HG03575 (cell line): ENCODE results near the gene LSM7.

Source experiments
- ATAC-seq: cut with Tn5 transposase; IDR thresholded peaks from one replicate; pipeline ENCODE4 v1.9.1; 2021; ENCODE audit not compliant: unreplicated experiment, insufficient number of reproducible peaks, low FRiP score; ENCODE audit errors: extremely low read depth

The LSM7 gene

DNA sequence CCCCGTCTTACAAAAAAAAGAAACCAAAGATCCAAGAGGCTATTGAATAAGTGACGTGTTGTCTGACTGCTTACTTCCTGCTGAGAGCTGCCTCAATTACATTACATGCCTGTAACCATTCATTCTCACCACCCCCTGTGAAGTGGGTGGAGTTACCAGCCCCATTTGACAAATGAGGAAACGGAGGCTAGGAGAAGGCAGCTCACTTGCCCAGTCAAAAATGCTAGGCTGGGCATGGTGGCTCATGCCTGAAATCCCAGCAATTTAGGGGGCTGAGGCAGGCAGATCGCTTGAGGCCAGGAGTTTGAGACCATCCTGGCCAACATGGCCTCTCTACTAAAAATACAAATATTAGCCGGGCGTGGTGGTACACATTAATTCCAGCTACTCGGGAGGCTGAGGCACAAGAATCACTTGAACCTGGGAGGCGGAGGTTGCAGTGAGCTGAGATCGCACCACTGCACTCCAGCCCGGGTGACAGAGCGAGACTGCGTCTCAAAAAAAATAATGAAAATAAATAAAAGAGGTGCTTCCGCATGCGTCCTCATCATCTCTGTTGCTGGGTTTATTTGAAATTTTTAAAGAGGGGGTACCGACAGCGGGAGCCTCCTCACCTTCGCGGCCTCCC, 499 bp downstream of the LSM7 start:
- no peak for ATAC-seq

DNA sequence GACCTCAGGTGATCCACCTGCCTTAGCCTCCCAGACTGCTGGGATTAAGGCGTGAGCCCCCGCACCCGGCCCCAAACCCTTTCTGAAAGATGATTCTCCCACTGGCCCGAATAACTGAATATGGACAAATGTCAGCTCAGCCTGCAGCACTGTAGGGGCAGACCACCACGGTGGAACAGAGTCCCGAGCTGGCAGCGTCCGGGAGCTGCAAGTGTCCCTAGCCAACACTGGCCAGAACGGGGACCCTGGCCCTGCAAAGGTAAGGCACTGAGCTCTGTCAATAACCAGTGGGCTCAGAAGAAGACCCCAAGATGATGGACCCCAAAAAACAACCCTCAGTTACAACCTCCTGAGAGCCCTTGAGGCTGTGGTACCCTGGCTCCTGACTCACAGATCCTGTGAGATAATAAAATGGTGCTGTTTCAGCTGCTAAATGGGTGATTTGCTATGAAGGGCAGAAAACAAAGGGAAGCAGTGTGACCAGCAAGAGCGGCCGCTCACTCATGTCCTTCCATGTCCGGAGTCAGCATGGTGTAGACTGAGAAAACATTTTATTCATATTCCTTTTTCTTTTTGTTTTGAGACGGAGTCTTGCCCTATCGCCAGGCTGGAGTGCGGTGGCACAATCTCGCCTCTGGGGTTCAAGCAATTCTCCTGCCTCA, 1.6 kb downstream of the LSM7 start:
- ATAC-seq = no peak

DNA sequence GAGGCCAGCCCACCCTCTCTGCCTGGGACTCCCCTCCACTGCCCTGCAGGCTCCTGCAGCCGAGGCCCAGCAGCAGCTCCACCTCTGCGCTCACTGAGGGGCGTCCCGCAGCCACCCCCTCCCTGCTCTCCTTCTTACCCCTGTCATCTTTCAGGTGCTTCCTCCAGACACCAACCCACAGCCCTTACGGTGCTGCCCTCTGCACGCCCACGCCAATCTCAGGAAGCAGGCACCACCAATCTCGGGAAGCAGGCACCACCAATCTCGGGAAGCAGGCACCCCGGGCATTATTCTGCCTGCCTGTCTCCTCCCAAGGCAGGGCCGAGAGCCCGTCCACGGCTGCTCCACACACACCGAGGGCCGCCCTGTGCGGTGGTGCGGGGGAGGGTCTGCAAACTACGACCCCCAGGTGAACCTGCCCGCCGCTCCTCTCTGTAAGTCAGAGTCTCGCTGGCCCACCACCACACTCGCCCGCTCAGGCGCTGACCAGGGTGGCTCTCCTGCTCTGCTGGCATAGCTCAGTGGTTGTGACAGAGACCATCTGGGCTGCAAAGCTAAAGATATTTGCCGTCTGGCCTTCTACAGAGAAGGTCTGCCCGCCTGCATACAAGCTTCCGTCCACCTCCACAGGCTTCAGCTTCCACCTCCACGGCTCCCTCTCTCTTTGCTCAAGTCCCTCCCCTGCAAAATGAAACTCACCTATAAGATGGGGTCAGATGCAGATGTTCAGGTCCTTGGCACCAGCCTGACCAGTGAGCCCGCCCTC, 2.9 kb downstream of the LSM7 start:
- no peak for ATAC-seq

DNA sequence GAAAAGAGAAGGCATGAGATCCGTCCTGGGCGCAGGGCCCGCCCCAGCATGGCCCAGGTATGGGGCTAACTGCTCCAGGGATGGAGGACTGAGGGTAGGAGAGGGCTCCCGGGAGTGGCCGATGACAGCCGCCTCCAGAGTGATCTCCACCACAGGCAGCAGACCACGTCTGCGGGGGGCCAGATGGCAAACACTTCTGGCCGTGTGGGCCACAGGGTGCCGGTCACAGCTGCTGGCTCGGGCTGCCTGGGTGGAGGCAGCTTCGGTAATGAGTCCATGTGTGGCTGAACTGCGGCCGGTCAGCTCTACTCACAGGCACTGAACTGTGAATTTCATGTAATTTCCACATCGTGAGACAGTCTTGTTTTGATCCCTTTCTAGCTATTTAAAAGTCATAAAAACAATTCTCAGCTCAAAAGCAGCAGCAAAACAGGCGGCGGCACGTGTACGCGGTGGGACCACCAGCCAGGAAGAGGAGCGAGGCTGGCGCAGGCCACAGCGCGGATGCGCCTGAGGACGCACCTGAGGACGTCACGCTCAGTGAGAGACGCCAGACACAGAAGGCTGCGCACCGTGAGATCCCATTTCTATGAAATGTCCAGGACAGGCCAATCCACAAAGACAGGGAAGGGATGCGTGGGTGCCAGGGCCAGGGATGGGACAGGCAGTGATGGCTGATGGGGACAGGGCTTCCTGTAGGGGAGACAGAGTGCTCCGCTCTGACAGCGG, 4.0 kb downstream of the LSM7 start:
- no peak for ATAC-seq

DNA sequence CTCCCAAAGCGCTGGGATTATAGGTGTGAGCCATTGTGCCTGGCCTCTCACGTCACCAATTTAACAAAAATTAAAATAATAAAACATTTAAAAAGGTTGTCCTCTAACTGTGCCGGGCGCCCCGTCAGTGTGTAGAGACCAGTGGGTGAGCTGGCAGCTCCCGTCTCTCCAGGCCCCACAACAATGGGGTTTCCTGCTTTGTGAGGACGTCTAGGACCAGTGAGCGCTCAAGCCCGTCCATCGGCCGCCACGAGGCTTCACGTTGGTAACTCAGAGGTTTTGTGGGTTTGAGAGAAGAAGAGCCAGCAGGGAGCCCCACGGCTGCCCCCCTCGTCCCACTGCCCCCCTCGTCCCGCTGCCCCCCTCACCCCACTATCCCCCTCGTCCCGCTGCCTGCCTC, 4.7 kb downstream of the LSM7 start:
- no peak for ATAC-seq

DNA sequence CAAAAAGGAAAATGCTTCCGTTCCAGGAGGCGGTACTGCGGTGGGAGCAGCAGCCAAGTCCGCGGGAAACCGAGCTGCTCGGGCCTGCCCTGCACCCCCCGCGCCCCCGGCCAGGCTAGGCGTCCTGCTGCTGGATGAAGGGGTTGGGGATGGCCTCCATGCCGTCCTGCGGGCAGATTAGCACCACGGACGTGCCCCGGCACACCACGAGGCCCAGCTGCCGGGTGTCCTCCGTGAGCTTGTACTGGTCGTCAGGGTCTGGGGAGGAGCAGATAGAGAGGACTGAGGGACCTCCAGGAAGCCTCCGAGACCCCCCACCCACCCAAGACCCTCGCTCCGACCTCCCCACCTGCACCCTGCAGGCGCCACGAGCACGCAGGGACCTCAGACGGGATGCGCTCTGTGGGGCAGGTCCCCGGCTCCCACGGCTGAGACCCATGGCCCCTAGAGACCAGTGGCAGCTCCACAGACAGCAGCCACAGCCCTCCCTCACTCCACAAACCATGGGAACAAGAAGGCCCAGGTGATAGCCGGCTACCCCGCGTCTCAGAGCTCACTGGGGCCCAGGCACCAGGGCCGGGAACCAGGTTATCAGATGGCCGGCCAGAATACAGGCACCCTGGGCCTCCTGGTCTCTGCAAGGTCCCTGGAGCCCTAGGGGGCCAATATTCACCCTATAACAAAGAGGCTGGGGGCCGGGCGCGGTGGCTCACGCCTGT, 6.7 kb downstream of the LSM7 start:
- no peak for ATAC-seq

DNA sequence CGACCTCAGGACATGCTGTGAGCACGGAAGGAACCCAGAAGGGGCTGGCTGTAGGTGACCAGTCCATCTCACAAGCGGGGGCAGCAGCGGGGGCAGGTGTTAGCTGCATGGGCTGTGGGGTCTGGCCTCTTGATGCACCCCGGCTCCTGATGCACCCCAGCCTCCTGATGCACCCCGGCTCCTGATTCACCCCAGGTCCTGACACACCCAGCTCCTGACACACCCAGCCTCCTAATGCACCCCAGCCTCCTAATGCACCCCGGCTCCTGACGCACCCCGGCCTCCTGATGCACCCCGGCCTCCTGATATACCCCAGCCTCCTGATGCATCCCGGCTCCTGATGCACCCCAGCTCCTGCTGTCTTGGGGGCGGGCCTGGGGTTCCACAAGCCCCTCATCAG, 7.4 kb downstream of the LSM7 start:
- no peak for ATAC-seq

DNA sequence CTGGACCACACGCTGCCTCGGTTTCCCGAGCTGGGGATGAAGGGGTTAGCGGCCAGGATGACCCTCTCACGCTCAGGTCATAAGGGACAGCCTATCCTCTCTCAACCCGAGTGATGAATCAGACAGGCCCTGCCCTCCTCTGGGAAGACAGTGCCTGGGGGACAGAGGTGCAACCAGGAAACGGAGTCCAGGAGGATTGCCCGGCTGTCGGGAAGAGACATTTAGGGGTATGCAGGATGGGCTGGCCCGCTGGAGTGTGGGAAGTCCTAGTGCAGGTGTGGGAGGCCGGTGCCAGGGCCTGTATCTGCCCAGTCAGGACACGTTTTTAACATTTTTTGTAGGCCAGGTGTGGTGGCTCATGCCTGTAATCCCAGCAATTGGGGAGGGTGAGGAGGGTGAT, 8.3 kb downstream of the LSM7 start:
- no peak for ATAC-seq

DNA sequence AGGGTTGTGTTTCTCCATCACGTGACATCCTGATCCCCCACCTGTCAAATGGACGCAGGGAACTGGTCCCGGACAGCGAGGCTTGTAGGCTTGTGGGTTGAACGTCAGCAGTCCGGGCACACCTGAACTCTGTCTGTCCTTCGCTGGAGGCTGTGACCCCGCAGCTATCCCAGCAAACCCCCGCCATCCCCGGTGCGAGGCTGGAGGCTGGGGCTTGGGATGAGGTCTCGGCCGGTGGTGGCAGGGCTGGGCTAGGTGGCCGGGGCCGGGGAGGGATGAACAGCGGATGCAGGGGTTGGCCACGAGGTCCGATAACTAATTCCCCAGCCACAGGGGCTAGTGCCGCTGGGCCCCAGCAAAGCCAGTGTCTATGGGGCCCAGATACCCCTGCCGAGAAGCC, 8.8 kb downstream of the LSM7 start:
- ATAC-seq = no peak

DNA sequence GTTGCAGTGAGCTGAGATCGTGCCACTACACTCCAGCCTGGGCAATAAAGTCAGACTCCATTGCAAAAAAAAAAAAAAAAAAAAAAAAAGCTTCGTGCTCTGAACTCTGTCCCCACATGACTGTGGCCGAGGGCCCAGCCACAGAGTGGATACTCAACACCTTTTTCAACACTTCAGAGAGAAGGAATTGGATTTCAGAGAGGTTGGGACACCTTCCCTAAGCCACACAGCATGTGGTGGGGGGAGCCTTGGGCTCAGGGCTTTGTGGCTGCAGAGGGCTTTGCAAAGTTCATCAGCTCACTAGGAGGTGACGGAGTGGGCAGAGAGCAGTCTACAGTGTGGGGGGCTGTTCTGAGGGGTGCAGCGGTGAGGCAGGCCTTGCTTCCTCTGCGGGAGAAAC, 9.5 kb downstream of the LSM7 start:
- no peak for ATAC-seq

DNA sequence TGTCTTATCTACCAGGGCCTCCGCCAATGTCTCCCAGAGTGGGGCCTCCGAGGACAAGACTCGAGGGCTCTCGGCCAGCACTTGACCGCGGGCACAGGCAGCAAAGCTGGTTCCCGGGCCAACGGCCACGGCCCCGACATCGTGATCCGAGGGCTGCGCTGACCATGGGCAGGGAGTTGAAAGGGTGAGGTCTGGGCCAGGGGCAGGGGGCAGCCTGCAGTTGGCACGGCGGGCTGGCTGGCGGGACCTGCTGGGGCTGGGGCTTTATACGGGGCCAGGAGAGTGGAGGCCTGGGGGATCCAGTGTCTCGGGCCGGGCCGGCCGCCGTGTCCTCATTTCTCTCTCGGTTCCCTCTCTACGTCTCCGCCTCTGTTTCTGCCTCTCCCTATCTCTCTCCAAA, 10.6 kb downstream of the LSM7 start:
- no peak for ATAC-seq

DNA sequence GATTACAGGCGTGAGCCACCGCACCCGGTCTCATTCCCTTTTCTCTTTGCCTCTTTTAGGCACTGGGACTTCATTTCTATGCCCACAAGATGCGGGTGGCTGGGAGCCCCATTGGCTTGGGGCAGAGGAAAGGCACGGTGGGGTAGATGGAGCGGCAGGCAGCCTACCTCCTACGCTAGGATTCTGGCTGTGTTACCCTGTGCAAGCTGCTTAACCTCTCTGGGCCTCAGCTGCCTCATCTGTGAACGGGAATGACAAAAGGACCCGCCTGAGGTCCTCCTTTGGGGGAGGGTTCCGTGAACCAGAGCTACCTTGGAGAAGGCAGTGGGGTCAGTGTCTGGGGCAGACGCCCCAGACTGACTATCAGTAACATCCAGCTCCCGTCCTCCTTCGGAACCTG, 11.1 kb downstream of the LSM7 start:
- ATAC-seq = no peak

DNA sequence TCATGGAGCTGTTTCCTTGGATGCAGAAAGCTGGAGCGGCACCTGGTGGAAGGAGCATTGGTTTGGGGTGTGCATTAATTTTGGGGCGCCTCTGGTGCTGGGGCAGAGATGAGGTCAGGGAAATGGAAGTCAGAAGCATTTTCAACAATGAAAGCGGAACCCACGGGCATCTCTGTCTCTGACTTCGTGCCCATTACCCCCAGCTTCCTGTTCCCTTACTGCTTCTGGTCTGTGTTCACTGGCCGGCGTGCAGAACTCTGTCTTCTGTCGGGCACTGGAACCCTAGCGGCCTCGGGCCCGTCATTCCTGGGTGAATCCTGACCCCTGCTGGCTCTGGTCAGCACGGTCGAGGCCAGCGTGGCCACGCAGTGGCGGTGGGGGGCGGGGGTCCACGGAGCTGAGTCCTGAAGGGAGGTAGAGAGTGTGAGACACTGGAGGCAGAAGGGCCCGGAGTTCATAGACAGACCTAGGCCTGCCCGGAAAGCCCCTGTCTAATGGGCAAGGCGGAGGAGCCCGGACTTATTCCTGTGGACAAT, 12.5 kb downstream of the LSM7 start:
- no peak for ATAC-seq

DNA sequence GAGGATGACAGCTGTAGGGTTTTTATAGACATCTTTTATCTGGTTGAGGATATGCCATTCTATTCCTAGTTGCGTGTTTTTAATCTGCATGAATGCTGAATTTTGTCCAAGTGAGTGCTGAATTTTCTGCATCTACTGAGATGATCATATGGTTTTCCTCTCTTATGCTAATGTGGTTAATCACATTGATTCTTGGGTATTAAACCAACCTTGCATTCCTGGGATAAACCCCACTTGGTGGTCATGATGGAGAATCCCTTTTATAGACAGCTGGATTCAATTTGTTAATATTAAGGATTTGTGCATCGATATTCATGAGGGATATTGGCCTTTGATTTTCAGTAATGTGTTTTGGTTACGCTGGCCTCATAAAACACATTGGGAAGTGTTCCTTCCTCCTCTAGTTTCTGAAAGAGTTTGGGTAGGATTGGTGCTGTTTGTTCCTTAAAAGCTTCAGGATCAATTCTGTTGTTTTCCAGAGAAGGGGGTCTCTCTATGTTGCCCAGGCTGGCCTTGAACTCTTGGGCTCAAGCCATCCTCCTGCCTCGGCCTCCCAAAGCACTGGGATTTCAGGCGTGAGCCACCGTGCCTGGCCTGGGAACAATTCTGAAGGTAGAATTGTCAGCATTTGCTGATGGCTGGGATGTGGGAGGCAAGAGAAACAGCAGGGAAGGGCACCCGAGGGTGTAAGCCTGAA, 13.1 kb downstream of the LSM7 start:
- ATAC-seq = no peak

DNA sequence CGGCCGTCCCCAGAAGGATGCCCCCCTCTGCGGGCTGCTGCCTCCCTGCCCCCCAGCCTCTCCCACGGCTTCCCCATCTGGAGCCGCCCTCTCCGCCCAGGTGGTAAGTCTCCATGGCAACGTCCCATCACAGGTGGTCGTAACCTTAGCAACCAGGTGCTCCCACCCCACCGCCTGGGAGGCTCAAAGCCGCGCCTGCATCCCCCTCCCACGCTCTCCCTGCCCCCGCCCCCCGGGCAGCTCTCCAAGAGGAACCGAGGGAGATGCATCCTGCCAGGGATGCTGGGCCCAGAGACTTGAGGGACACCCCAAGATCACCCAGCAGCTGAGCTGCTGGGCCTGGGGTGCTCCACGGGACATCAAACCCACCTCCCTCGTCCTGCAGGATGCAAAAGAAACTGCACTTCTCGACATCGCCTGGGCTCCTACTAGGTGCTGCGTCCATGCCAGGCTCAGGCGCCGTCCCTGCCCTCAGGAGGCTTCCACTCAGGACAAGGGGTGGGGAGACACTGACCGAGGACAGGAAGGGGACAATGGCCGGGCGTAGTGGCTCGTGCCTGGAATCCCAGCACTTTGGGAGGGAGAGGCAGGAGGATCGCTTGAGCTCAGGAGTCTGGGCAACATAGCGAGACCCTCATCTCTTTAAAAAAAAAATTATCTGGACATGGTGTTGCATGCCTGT, 15.4 kb downstream of the LSM7 start:
- ATAC-seq = no peak

DNA sequence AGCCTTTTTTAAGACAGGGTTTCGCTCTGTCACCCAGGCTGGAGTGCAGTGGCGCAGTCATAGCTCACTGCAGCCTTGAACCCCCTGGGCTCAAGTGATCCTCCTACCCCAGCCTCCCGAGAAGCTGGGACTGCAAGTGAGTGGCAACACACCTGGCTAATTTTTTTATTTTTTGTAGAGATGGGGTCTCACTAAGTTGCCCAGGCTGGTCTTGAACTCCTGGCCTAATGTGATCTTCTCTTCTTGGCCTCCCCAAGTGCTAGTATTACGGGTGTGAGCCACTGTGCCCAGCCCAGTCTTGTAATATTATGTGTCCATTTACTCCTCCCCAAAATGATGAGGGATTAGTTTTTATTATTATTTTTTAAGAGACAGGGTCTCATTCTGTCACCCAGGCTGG, 17.3 kb downstream of the LSM7 start:
- ATAC-seq = no peak

DNA sequence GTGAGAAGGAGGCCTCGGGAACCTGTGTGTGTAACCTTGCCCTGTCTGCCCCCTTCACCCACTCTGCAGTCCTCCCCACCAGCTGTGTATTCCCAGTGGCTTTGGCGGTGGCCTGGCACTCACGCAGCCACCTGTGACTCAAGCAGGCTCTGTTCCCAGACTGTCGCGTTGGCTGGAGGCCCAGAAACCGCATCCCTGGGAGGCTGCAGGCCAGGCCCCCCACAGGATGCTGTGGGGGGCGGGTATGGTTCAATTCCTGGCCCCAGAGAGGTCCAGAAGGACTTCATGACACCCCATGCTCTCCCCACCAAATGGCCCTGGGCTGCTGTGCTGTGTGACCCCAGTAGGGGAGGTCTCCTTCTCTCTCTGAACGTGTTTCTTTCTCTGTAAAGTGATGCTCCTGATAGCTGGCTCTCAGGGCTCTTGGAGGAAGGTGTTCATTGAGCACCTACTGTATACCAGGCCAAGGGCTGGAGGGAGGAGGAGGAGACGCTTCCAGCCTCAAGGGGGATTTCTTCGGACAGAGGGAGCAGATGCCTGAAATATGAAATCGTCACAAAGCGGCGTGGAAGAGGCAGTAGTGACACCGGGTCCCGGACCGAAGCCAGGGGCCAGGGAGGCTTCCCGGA, 18.5 kb downstream of the LSM7 start:
- ATAC-seq = no peak
